ENCODE measurements around the gene SCRN3.
"Not testable (repeated sequence)": the region's sequence is repeated elsewhere in the genome, so short reads cannot be mapped to it uniquely, and the experiment has no call there.

Gene SCRN3

GRCh38 chr2:174395284-174395968 is at the start of gene SCRN3:
TSS of gene SCRN3 (plus strand) at chr2:174395730. CDS start at chr2:174398284, 2,554 bp downstream.
- DNase-seq (ENCODE audit: low read depth), result peak; percentile 86
- peak within 1 kb of the TSS; percentile 95 for H3K9ac ChIP-seq (ENCODE audit: low read length)
- peaks cover 2% of the 10 kb centered on the region for H3K36me3 ChIP-seq (ENCODE audit: control insufficient read depth, insufficient read depth, low read length, severe bottlenecking)
- peaks cover 31% of the 10 kb centered on the region for H3K4me1 ChIP-seq (ENCODE audit: control insufficient read depth, insufficient read depth, low read length)
- no peaks in the 10 kb centered on the region for H3K9me3 ChIP-seq (ENCODE audit: control insufficient read depth, low read length)
- no peaks in the 10 kb centered on the region for H3K27me3 ChIP-seq (replicated peaks; ENCODE audit: control insufficient read depth, insufficient read depth, low read length)
- peak within 1 kb of the TSS; percentile 99 for H3K4me3 ChIP-seq (ENCODE audit: low read length)

- H3K27me3 ChIP-seq (replicated peaks; ENCODE audit: control insufficient read depth, insufficient read depth, low read length), result no peaks in the 10 kb centered on the region
- H3K4me3 ChIP-seq (ENCODE audit: low read length), result no peak overlapping the region
- no peak overlapping the region for H3K9ac ChIP-seq (ENCODE audit: low read length)
- H3K4me1 ChIP-seq (ENCODE audit: control insufficient read depth, insufficient read depth, low read length), result peaks cover 6% of the 10 kb centered on the region
- DNase-seq (ENCODE audit: low read depth), result peak; percentile 43
- no peaks in the 10 kb centered on the region for H3K9me3 ChIP-seq (ENCODE audit: control insufficient read depth, low read length)
- H3K36me3 ChIP-seq (ENCODE audit: control insufficient read depth, insufficient read depth, low read length, severe bottlenecking), result peaks cover 13% of the 10 kb centered on the region
Measured at GRCh38 chr2:174350018-174350417, 45.5 kb upstream of the SCRN3 start.

GRCh38 chr2:174350593-174351181 is 44.8 kb upstream of the SCRN3 start:
- Histone ChIP-seq H3K4me1 (ENCODE audit: control insufficient read depth, insufficient read depth, low read length) (peaks cover 6% of the 10 kb centered on the region), H3K36me3 (ENCODE audit: control insufficient read depth, insufficient read depth, low read length, severe bottlenecking) (peaks cover 13% of the 10 kb centered on the region), H3K9me3 (ENCODE audit: control insufficient read depth, low read length) (no peaks in the 10 kb centered on the region), H3K9ac (ENCODE audit: low read length) (no peak overlapping the region), H3K4me3 (ENCODE audit: low read length) (no peak overlapping the region), H3K27me3 (replicated peaks; ENCODE audit: control insufficient read depth, insufficient read depth, low read length) (no peaks in the 10 kb centered on the region)
- DNase-seq (ENCODE audit: low read depth), result no peak

- Histone ChIP-seq H3K27me3 (replicated peaks; ENCODE audit: control insufficient read depth, insufficient read depth, low read length) (no peaks in the 10 kb centered on the region), H3K4me3 (ENCODE audit: low read length) (no peak overlapping the region), H3K9me3 (ENCODE audit: control insufficient read depth, low read length) (no peaks in the 10 kb centered on the region), H3K36me3 (ENCODE audit: control insufficient read depth, insufficient read depth, low read length, severe bottlenecking) (peaks cover 16% of the 10 kb centered on the region), H3K4me1 (ENCODE audit: control insufficient read depth, insufficient read depth, low read length) (peaks cover 6% of the 10 kb centered on the region), H3K9ac (ENCODE audit: low read length) (no peak overlapping the region)
- DNase-seq (ENCODE audit: low read depth), result no peak
Measured at GRCh38 chr2:174353004-174353403, 42.5 kb upstream of the SCRN3 start.

DNA sequence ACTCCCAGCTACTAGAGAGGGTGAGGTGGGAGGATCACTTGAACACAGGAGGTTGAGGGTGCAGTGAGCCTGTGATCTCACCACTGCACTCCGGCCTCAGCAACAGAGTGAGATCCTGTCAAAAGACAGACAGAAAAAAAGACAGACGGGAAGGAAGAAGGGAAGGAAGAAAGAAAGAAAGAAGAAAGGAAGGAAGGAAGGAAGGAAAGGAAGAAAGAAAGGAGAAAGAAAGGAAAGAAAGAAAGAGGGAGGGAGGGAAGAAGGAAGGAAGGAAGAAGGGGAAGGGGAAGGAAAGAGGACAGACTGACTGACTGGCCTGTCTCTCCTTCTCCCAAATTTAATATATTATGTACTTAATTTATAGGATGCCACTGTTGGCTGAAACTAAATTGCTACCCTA is 39.2 kb upstream of the SCRN3 start:
- no peak for DNase-seq (ENCODE audit: low read depth)
- H3K36me3 ChIP-seq (ENCODE audit: control insufficient read depth, insufficient read depth, low read length, severe bottlenecking), result peaks cover 7% of the 10 kb centered on the region
- H3K9me3 ChIP-seq (ENCODE audit: control insufficient read depth, low read length), result no peaks in the 10 kb centered on the region
- no peaks in the 10 kb centered on the region for H3K4me1 ChIP-seq (ENCODE audit: control insufficient read depth, insufficient read depth, low read length)
- H3K4me3 ChIP-seq (ENCODE audit: low read length), result no peak overlapping the region
- no peaks in the 10 kb centered on the region for H3K27me3 ChIP-seq (replicated peaks; ENCODE audit: control insufficient read depth, insufficient read depth, low read length)
- H3K9ac ChIP-seq (ENCODE audit: low read length), result no peak overlapping the region

GRCh38 chr2:174359663-174360062 is 35.9 kb upstream of the SCRN3 start:
- not testable (repeated sequence) for H3K9ac ChIP-seq (ENCODE audit: low read length); DNase-seq (ENCODE audit: low read depth); H3K4me3 ChIP-seq (ENCODE audit: low read length); H3K4me1 ChIP-seq (ENCODE audit: control insufficient read depth, insufficient read depth, low read length); H3K9me3 ChIP-seq (ENCODE audit: control insufficient read depth, low read length); H3K27me3 ChIP-seq (replicated peaks; ENCODE audit: control insufficient read depth, insufficient read depth, low read length)
- peaks cover 19% of the 10 kb centered on the region for H3K36me3 ChIP-seq (ENCODE audit: control insufficient read depth, insufficient read depth, low read length, severe bottlenecking)

DNA sequence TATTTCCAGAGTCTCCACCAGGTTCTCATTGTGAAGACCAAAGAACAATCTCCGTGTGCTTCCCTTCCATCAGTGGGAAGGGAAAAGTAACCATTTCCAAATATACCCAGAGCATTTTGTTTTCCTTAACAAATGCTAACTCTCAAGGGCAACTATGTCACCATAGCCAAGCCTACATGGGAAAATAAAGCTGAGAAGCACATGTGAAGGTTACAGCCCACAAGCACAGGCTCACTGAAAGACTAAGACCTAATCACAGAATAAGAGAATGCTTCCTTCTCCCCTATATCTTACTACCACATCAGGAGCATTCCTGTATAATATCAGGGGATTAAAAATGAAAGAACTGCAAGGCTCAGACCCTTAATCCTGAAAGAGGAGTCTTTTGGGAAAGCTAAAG is 32.6 kb upstream of the SCRN3 start:
- Histone ChIP-seq H3K27me3 (replicated peaks; ENCODE audit: control insufficient read depth, insufficient read depth, low read length) (no peaks in the 10 kb centered on the region), H3K4me3 (ENCODE audit: low read length) (no peak overlapping the region), H3K9ac (ENCODE audit: low read length) (no peak overlapping the region), H3K9me3 (ENCODE audit: control insufficient read depth, low read length) (no peaks in the 10 kb centered on the region), H3K4me1 (ENCODE audit: control insufficient read depth, insufficient read depth, low read length) (no peaks in the 10 kb centered on the region), H3K36me3 (ENCODE audit: control insufficient read depth, insufficient read depth, low read length, severe bottlenecking) (peaks cover 21% of the 10 kb centered on the region)
- no peak for DNase-seq (ENCODE audit: low read depth)

GRCh38 chr2:174363492-174364225 is 31.9 kb upstream of the SCRN3 start:
- H3K27me3 ChIP-seq (replicated peaks; ENCODE audit: control insufficient read depth, insufficient read depth, low read length); H3K4me3 ChIP-seq (ENCODE audit: low read length); H3K9me3 ChIP-seq (ENCODE audit: control insufficient read depth, low read length); H3K9ac ChIP-seq (ENCODE audit: low read length); H3K4me1 ChIP-seq (ENCODE audit: control insufficient read depth, insufficient read depth, low read length); DNase-seq (ENCODE audit: low read depth): not testable (repeated sequence)
- H3K36me3 ChIP-seq (ENCODE audit: control insufficient read depth, insufficient read depth, low read length, severe bottlenecking), result peaks cover 21% of the 10 kb centered on the region

DNA sequence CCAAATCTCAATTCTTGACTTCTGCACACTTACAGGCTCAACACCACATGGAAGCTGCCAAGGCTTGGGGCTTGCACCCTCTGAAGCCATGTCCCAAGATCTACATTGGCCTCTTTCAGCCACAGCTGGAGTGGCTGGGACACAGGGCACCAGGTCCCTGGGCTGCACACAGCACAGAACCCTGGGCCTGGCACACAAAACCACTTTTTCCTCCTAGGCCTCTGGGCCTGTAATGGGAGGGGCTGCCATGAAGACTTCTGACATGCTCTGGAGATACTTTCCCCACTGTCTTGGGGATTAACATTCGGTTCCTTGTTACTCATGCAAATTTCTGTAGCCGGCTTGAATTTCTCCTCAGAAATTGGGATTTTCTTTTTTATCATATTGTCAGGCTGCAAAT is 30.9 kb upstream of the SCRN3 start:
- Histone ChIP-seq H3K4me1 (ENCODE audit: control insufficient read depth, insufficient read depth, low read length) (no peaks in the 10 kb centered on the region), H3K27me3 (replicated peaks; ENCODE audit: control insufficient read depth, insufficient read depth, low read length) (no peaks in the 10 kb centered on the region), H3K4me3 (ENCODE audit: low read length) (no peak overlapping the region), H3K9me3 (ENCODE audit: control insufficient read depth, low read length) (no peaks in the 10 kb centered on the region), H3K9ac (ENCODE audit: low read length) (no peak overlapping the region), H3K36me3 (ENCODE audit: control insufficient read depth, insufficient read depth, low read length, severe bottlenecking) (peaks cover 31% of the 10 kb centered on the region)
- no peak for DNase-seq (ENCODE audit: low read depth)

DNA sequence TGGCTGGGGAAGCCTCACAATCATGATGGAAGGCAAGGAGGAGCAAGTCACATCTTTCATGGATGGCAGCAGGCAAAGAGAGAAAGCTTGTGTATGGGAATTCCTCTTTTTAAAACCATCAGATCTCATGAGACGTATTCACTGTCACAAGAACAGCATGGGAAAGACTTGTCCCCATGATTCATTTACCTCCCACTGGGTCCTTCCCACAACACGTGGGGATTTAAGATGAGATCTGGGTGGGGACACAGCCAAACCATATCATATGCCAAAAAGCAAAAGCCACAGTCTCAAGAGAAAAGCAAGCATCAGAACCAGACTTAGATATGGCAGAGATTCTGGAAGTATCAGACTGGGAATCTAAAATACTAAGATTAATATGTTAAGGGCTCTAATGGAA is 30.0 kb upstream of the SCRN3 start:
- H3K4me1 ChIP-seq (ENCODE audit: control insufficient read depth, insufficient read depth, low read length), result no peaks in the 10 kb centered on the region
- H3K36me3 ChIP-seq (ENCODE audit: control insufficient read depth, insufficient read depth, low read length, severe bottlenecking), result peaks cover 40% of the 10 kb centered on the region
- no peaks in the 10 kb centered on the region for H3K9me3 ChIP-seq (ENCODE audit: control insufficient read depth, low read length)
- no peak overlapping the region for H3K4me3 ChIP-seq (ENCODE audit: low read length)
- no peak overlapping the region for H3K9ac ChIP-seq (ENCODE audit: low read length)
- no peak for DNase-seq (ENCODE audit: low read depth)
- H3K27me3 ChIP-seq (replicated peaks; ENCODE audit: control insufficient read depth, insufficient read depth, low read length), result no peaks in the 10 kb centered on the region

- DNase-seq (ENCODE audit: low read depth), result no peak
- peaks cover 55% of the 10 kb centered on the region for H3K36me3 ChIP-seq (ENCODE audit: control insufficient read depth, insufficient read depth, low read length, severe bottlenecking)
- no peaks in the 10 kb centered on the region for H3K4me1 ChIP-seq (ENCODE audit: control insufficient read depth, insufficient read depth, low read length)
- H3K9ac ChIP-seq (ENCODE audit: low read length), result no peak overlapping the region
- H3K4me3 ChIP-seq (ENCODE audit: low read length), result no peak overlapping the region
- no peaks in the 10 kb centered on the region for H3K9me3 ChIP-seq (ENCODE audit: control insufficient read depth, low read length)
- no peaks in the 10 kb centered on the region for H3K27me3 ChIP-seq (replicated peaks; ENCODE audit: control insufficient read depth, insufficient read depth, low read length)
Measured at GRCh38 chr2:174368691-174369090, 26.8 kb upstream of the SCRN3 start.

All from adipocyte (in vitro differentiated cells).